NCI-H146 treated with DMSO at 0.1 percent for 48 hours (cell line): ENCODE data around the gene XXYLT1.
"Not testable (repeated sequence)": the region's sequence is repeated elsewhere in the genome, so short reads cannot be mapped to it uniquely, and the experiment has no call there.

Experiments
- DNase-seq: peaks from one replicate; lab custom pipeline; 2025; ENCODE audit not compliant: unreplicated experiment; lab: John Stamatoyannopoulos, UW

XXYLT1 gene

GRCh38 chr3:195068084-195069080, 202.6 kb downstream of the XXYLT1 start:
- no peak for DNase-seq

- DNase-seq = no peak
Observed at GRCh38 chr3:195066441-195066841, 204.5 kb downstream of the XXYLT1 start.

- no peak for DNase-seq
Observed at GRCh38 chr3:195065864-195066185, 205.1 kb downstream of the XXYLT1 start.

GRCh38 chr3:195065142-195065863, 205.7 kb downstream of the XXYLT1 start:
- DNase-seq = no peak

GRCh38 chr3:195064300-195064931, 206.5 kb downstream of the XXYLT1 start:
- DNase-seq = no peak

GRCh38 chr3:195063581-195064193, 207.3 kb downstream of the XXYLT1 start:
- DNase-seq = no peak

GRCh38 chr3:195062866-195063540, 208.0 kb downstream of the XXYLT1 start:
- no peak for DNase-seq

GRCh38 chr3:195061756-195062655, 209.0 kb downstream of the XXYLT1 start:
- no peak for DNase-seq

GRCh38 chr3:195060531-195061291, 210.2 kb downstream of the XXYLT1 start:
- DNase-seq = no peak

GRCh38 chr3:195060217-195060481, 210.8 kb downstream of the XXYLT1 start:
- no peak for DNase-seq

GRCh38 chr3:195059471-195060216, 211.3 kb downstream of the XXYLT1 start:
- no peak for DNase-seq

- DNase-seq = no peak
Observed at GRCh38 chr3:195059006-195059350, 212.0 kb downstream of the XXYLT1 start.

- DNase-seq = no peak
Observed at GRCh38 chr3:195058336-195059005, 212.5 kb downstream of the XXYLT1 start.

GRCh38 chr3:195057716-195058115, 213.2 kb downstream of the XXYLT1 start:
- no peak for DNase-seq

- no peak for DNase-seq
Observed at GRCh38 chr3:195056506-195056905, 214.5 kb downstream of the XXYLT1 start.

- DNase-seq = no peak
Observed at GRCh38 chr3:195054311-195054710, 216.6 kb downstream of the XXYLT1 start.

- no peak for DNase-seq
Observed at GRCh38 chr3:195052939-195053338, 218.0 kb downstream of the XXYLT1 start.

GRCh38 chr3:195050296-195050695, 220.7 kb downstream of the XXYLT1 start:
- DNase-seq = not testable (repeated sequence)
